Sigmoid colon (tissue), 4 donors: ENCODE results near the gene ILRUN.

Source experiments
- CTCF ChIP-seq, 4 experiments: fragments of 450-650 bp in 3 of 4; fragments of 200-600 bp in 1 of 4; IDR thresholded peaks; one replicate each; pipeline ENCODE4 v1.5.1; 2016 to 2019; ENCODE audit warnings: antibody characterized with exemption in 4 of 4, mild to moderate bottlenecking in 3 of 4, moderate library complexity in 2 of 4
- POLR2A ChIP-seq, 2 donors: fragments of 450-650 bp; IDR thresholded peaks; one replicate each; pipeline ENCODE4 v1.6.1; 2016; ENCODE audit warnings: antibody characterized with exemption in 2 of 2, mild to moderate bottlenecking in 2 of 2, moderate library complexity in 2 of 2
- POLR2AphosphoS5 ChIP-seq, 4 donors: sonication (generic); formaldehyde crosslinking; IDR thresholded peaks; one replicate each; pipeline ENCODE4 v1.6.1; 2017; ENCODE audit warnings: antibody characterized with exemption in 4 of 4

GRCh38 chr6:34657307-34657978, 39.1 kb downstream of the ILRUN start:
- TF ChIP-seq CTCF (IDR thresholded peaks at IDR 0.05): no peak
- no peak for TF ChIP-seq POLR2A (IDR thresholded peaks at IDR 0.05)
- peak; percentile 20 to 73 (median 53) for TF ChIP-seq POLR2AphosphoS5 (IDR thresholded peaks at IDR 0.05)
